Retinal pigment epithelial cell (primary cell): ENCODE results near the gene MAGEF1.

ENCODE experiments used
- DNase-seq: peaks from one replicate; pipeline ENCODE4 v3.0.0-alpha.2; 2010; ENCODE audit warnings: low read depth
- H3K4me3 ChIP-seq: 2 replicates; pipeline ENCODE4 v1.5.1; 2011; ENCODE audit warnings: mild to moderate bottlenecking, low read length, control low read depth, moderate library complexity
- CTCF ChIP-seq: conservative IDR thresholded peaks from 2 replicates; pipeline ENCODE4 v1.5.1; 2011; ENCODE audit warnings: low read depth, low read length, control low read depth, inconsistent platforms

The MAGEF1 gene

GRCh38 chr3:184717399-184717983 is 5.6 kb upstream of the MAGEF1 start:
- DNase-seq = no peak
- H3K4me3 ChIP-seq = peak overlapping the region; percentile 33
- peak; percentile 29 for TF ChIP-seq CTCF

GRCh38 chr3:184716622-184717398 is 4.9 kb upstream of the MAGEF1 start:
- TF ChIP-seq CTCF = no peak
- H3K4me3 ChIP-seq = peak overlapping the region; percentile 33
- DNase-seq = no peak

- TF ChIP-seq CTCF = no peak
- H3K4me3 ChIP-seq = no peak overlapping the region
- no peak for DNase-seq
These were observed 4.2 kb upstream of the MAGEF1 start for GRCh38 chr3:184715943-184716621.

GRCh38 chr3:184713521-184713920 is 1.7 kb upstream of the MAGEF1 start:
- DNase-seq = no peak
- H3K4me3 ChIP-seq = no peak overlapping the region
- no peak for TF ChIP-seq CTCF

GRCh38 chr3:184713040-184713355 is 1.1 kb upstream of the MAGEF1 start:
- no peak for DNase-seq
- H3K4me3 ChIP-seq = no peak overlapping the region
- TF ChIP-seq CTCF = no peak

GRCh38 chr3:184712248-184713039 is 580 bp upstream of the MAGEF1 start:
- peak overlapping the region; percentile 64 for H3K4me3 ChIP-seq
- no peak for TF ChIP-seq CTCF
- no peak for DNase-seq
